Inflammatory macrophage treated with lipopolysaccharide for 1 hour (primary cell): Measurements from ENCODE around the gene HAGHL.
"Not testable (repeated sequence)": the region's sequence is repeated elsewhere in the genome, so short reads cannot be mapped to it uniquely, and the experiment has no call there.

Experiments used
- DNase-seq, 2 donors: peaks; one replicate each; pipeline ENCODE4 v3.0.0-alpha.2; 2020 to 2022

The HAGHL gene

GRCh38 chr16:689175-689897 is 37.6 kb upstream of the HAGHL start:
- no peak for DNase-seq

- not testable (repeated sequence) for DNase-seq
These were observed 35.7 kb upstream of the HAGHL start for GRCh38 chr16:691242-691641.

GRCh38 chr16:692356-693108 is 34.4 kb upstream of the HAGHL start:
- DNase-seq: no peak

GRCh38 chr16:693364-693763 is 33.5 kb upstream of the HAGHL start:
- DNase-seq: no peak

GRCh38 chr16:693766-694165 is 33.1 kb upstream of the HAGHL start:
- DNase-seq: no peak

- no peak for DNase-seq
These were observed 32.6 kb upstream of the HAGHL start for GRCh38 chr16:694187-694862.

- no peak for DNase-seq
These were observed 32.0 kb upstream of the HAGHL start for GRCh38 chr16:694863-695354.

GRCh38 chr16:695355-696089 is 31.4 kb upstream of the HAGHL start:
- no peak for DNase-seq

GRCh38 chr16:698911-699671 is 27.8 kb upstream of the HAGHL start:
- DNase-seq: no peak

GRCh38 chr16:700684-701584 is 26.0 kb upstream of the HAGHL start:
- no peak for DNase-seq

- DNase-seq: no peak
These were observed 24.6 kb upstream of the HAGHL start for GRCh38 chr16:702341-702740.

- no peak for DNase-seq
These were observed 23.5 kb upstream of the HAGHL start for GRCh38 chr16:703406-703805.

GRCh38 chr16:704047-704446 is 22.9 kb upstream of the HAGHL start:
- no peak for DNase-seq

- DNase-seq: no peak
These were observed 22.1 kb upstream of the HAGHL start for GRCh38 chr16:704552-705380.

- no peak for DNase-seq
These were observed 21.3 kb upstream of the HAGHL start, which contains the start of gene FBXL16 for GRCh38 chr16:705431-706188. FBXL16 (minus strand) TSS chr16:705801; CDS start chr16:697405, 8,396 bp downstream.

GRCh38 chr16:706189-707061 is 20.5 kb upstream of the HAGHL start:
- DNase-seq: no peak

- no peak for DNase-seq
These were observed 19.8 kb upstream of the HAGHL start for GRCh38 chr16:707062-707538.

- no peak for DNase-seq
These were observed 18.9 kb upstream of the HAGHL start for GRCh38 chr16:708019-708418.
